Uterus (tissue), 2 donors: ENCODE measurements around the gene ZNF148.

Experiments
- POLR2A ChIP-seq, 2 donors: fragments of 450-650 bp; IDR thresholded peaks; one replicate each; pipeline ENCODE4 v1.6.1; 2016; ENCODE audit warnings: antibody characterized with exemption in 2 of 2, mild to moderate bottlenecking in 1 of 2, moderate library complexity in 1 of 2
- TF ChIP-seq, protein P1 (sequence below), 4 experiments: fragments of 200-600 bp in 2 of 4; fragments of 450-650 bp in 2 of 4; sonication (generic) in 2 of 4; IDR thresholded peaks; one replicate each; pipeline ENCODE4 v1.5.1; 2016 to 2019; ENCODE audit warnings: antibody characterized with exemption in 4 of 4, mild to moderate bottlenecking in 2 of 4, moderate library complexity in 1 of 4

DNA sequence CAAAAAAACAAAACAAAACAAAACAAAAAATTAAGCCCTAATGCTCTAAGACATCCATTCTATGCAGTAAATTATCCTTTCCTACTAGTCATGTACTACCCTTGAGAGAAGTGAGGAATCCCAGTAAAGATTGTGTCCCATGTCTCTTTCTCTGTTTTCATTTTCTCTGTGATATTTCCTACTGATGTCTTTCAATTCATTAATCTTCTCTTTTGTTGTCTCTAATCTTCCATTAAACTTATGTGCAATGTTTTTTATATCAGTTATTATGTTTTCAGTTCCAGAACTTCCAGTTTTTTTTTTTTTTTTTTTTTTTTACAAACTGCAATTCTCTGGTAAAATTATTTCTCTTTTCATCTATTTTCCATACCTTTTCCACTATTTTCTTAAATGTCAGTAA, 118.5 kb downstream of the ZNF148 start:
- TF ChIP-seq POLR2A (IDR thresholded peaks at IDR 0.05): no peak
- TF ChIP-seq, protein P1, sequence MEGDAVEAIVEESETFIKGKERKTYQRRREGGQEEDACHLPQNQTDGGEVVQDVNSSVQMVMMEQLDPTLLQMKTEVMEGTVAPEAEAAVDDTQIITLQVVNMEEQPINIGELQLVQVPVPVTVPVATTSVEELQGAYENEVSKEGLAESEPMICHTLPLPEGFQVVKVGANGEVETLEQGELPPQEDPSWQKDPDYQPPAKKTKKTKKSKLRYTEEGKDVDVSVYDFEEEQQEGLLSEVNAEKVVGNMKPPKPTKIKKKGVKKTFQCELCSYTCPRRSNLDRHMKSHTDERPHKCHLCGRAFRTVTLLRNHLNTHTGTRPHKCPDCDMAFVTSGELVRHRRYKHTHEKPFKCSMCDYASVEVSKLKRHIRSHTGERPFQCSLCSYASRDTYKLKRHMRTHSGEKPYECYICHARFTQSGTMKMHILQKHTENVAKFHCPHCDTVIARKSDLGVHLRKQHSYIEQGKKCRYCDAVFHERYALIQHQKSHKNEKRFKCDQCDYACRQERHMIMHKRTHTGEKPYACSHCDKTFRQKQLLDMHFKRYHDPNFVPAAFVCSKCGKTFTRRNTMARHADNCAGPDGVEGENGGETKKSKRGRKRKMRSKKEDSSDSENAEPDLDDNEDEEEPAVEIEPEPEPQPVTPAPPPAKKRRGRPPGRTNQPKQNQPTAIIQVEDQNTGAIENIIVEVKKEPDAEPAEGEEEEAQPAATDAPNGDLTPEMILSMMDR (IDR thresholded peaks at IDR 0.05): no peak
